Right lung (tissue), 5 donors: ENCODE measurements around the gene GRIA1. TPM values are rescaled to one million over a fixed set of nuclear protein-coding genes. Genes with fewer than 3 reads are reported as not detected.
"Not testable (repeated sequence)": the region's sequence is repeated elsewhere in the genome, so short reads cannot be mapped to it uniquely, and the experiment has no call there.

Experiments
- DNase-seq, 2 donors: peaks; one replicate each; pipeline ENCODE4 v3.0.0-alpha.2; 2013
- polyA plus RNA-seq, 5 donors: library from polyadenylated mRNA; unstranded; fragments of 120-200 nt; gene quantifications; one replicate each; pipeline versions ENCODE4 v1.2.1 to v1.2.3, GENCODE V29; 2013; ENCODE audit warnings: inconsistent platforms in 1 of 5, low replicate concordance in 1 of 5; ENCODE audit not compliant: insufficient read length in 5 of 5, insufficient read depth in 1 of 5

The GRIA1 gene
- polyA plus RNA-seq, 5 donors = 9.5 to 18.0 (median 13.1) TPM

DNA sequence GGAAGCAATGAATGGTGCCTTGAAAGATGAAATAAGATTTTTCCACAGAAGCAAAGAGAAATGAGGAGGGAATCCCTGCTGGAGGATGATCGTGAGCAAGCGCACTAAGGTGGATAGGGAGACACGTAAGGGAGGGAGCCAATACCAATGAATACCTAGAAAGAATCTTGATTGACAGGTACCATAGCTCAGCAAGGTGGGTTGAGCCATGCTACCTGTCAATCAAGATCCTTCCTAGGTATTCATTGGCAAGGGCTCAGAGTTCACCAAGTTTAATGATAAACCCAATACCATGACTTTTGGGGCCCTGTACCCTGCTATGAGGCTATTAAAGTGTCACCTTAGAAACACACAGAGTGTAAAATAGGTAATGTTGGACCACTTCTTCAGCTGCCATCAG, 226.8 kb downstream of the GRIA1 start:
- DNase-seq = no peak

DNA sequence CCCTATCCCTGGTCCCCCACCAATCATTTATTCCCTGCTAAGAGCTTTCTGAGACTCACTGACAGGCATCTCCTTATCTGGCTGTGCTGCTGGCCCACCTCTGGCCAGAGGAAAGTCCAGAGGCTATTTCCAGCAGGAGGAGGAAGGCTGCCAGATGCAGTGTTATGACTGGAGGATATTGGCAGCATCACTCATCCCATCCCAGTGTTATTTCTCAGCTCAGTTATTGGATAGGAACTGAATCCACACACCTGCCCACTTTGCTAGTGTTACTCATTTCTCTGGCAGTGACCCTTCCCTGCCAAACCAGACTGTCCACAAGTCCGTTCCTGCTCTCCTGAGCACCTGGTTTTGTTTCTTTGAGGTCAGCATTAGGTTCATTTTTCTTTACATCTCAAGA, 228.2 kb downstream of the GRIA1 start:
- DNase-seq = no peak

DNA sequence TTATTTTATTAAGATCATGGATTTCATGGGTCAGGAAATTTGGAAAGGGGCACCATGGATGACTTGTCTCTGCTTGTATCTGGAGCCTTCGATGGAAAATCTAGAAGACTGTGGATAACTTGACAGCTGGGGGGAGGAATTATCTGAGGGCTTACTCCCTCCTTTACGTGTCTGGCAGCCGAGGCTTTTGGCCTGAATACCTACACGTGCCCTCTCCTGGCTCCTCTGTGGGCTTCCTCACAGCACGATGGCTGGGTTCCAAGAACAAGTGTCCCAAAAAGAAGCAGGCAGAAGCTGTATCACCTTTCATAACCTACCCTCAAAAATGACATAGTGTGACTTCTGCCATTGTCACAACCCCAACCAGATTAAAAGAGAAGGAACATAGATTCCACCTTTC, 228.9 kb downstream of the GRIA1 start:
- DNase-seq = no peak

DNA sequence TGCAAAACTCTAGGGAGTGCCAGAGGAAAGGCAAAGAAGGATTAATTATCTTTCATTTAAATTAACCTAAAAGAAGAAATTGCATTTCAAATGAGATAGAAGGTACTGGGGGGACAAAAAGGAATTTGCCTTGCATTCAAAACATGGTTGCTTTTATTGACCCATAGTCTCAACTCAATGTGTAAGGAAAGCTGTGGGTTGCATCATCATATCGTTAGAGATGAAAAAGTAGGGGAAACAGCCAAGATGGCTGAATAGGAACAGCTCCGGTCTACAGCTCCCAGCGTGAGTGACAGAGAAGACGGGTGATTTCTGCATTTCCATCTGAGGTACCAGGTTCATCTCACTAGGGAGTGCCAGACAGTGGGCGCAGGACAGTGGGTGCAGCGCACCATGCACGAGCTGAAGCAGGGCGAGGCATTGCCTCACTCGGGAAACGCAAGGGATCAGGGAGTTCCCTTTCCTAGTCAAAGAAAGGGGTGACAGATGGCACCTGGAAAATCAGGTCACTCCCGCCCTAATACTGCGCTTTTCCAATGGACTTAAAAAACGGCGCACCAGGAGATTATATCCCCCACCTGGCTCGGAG, 232.6 kb downstream of the GRIA1 start:
- not testable (repeated sequence) for DNase-seq

DNA sequence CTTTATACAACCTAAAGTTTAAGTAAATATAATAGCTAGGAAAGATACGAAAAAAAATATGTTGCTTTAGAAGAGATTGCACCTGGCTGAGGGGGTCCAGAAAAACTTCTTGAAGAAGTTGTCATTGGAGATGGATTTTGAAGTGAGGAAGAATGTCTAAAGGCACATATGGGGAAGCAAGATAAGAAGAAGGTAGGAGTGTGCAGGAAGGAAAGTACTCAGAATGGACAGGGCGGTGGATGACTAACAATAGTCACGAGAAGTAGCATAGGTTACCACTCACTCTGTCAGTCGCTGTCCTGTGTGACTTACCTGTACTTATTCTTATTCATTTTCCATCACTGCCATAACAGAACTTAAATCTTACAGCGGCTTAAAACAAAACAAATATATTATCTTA, 251.6 kb downstream of the GRIA1 start:
- DNase-seq = no peak

DNA sequence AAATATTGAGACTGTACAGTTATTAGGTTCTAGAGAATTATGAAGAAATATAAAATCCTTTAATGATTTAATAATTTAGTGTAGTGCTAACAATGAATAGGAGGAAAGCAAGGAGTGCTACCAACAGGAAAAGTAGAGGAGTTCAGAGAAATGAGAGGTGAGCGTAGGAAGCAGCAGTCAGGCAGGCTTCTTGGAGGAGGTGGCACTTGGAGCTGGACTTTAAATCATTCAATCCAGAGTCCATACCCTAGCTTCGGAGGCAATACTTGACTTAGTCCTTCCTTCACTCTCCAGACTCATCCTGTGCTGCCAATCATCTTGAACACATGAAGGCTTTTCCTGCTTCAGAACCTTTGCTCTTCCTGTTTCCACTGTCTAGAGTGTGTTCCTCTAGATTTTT, 254.3 kb downstream of the GRIA1 start:
- no peak for DNase-seq

DNA sequence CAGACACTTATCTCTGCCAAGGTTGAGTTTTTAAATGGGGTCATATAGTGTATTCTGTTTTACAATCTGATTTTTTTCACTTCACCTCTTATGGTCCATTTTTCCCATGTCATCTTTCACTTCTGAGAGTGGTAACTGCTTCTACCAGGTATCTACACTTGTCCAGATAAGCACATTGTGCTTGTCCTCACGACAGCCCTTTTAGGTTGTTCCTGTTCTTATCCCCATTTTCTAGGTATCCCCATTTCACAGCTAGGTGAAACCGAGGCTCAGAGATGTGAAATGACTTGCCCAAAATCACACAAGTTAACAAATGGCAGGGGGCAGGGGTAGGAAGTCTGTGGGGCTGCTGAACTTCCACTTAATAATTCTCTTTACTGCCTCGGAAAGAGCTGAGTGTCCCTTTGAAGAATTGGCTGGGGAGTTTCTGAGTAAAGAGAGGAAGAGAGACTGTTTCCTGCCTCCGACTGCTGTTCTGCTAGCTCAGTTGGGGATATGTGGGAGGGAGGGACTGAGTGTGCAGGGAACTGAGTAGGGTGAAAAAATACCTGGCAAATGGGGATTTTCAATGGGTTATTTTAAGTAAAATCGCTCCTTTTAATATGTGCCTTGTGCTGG, 255.4 kb downstream of the GRIA1 start:
- DNase-seq = no peak

DNA sequence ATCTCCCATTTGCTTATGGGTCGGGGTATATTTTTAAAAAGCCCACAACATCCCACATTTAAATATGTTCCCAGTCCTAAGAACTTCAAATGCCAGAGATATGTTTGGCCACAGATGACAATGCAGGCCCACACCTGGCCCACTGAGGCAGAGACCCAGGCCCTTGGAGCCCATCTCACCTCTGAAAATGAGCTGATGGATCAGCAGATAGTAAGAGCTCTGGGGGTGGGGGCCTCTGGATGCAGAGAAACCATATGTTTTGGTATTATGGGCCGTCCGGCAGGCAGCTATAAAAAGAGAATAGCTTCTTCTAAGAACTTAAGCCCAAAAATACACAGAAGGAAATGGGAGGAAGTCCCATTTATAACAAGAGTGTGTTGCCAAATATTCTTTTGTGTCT, 256.0 kb downstream of the GRIA1 start:
- no peak for DNase-seq

DNA sequence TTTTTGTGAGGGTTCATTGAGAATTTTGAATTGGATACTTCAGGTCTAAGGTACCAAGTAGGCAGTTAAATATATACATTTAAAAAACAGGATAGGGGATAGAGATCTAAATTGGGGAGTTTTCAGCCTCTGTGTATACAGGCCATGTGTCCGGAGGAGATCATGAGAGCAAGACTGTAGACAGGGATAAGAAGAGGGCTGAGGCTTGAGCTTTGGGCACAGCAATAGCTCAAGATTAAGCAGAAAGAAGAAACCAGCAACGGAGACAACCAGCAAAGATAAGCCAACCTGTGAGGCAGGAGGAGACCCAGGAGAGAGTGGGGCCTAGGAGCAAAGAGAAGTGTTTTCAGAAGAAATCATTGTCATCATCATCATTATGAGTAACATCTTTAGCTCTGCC, 258.4 kb downstream of the GRIA1 start:
- DNase-seq = no peak

DNA sequence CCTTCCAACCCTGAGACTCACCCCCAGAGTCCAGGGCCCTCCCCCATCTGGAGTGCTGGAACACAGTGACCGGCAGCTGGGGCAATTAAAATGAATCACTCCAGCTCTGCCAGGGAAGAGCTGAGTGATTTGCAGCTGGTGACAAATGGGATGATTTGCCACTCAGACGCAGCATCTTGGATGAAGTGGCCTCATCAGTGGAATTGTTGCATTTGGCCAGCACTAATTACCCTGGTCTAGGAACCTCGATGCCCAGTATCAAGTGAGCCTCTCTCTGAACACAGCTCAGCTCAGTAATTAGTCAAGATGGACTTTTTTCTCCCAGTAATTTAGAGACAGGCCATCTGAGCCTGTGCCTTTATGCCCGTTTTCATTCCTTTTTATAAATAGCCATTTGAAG, 259.5 kb downstream of the GRIA1 start:
- no peak for DNase-seq

DNA sequence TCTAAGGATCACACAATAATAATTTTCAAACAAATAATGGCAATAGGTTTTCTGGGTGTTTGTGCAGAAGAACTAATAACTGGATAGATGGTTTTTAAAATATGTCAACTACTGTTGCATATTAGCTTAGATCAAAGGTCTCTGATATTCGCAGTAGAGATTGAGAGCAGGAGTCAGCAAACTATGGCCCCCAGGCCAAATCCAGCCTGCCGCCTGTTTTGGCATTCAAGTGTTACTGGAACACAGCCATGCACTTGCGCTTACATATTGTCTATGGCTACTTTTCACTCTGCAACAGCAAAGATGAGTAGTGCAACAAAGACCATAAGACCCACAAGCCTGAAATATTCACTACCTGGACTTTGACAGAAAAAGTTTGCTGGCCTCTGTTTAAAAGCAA, 260.8 kb downstream of the GRIA1 start:
- no peak for DNase-seq

DNA sequence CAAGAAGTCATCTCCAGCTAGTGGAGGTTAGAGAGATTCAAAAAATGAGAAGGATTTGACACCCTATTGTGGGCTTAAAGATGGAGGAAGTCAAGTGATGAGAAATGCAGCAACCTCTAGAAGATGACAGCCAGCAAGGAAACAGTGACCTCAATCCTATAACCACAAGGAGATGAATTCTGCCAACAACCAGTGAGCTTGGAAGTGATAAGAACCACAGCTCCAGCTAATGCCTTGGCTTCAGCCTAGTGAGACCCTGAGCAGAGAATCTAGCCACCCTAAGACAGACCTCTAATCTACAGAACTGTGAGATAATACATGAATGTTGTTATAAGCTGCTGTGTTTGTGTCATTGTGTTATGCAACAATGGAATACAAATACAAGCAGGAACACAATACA, 262.4 kb downstream of the GRIA1 start:
- DNase-seq = no peak

DNA sequence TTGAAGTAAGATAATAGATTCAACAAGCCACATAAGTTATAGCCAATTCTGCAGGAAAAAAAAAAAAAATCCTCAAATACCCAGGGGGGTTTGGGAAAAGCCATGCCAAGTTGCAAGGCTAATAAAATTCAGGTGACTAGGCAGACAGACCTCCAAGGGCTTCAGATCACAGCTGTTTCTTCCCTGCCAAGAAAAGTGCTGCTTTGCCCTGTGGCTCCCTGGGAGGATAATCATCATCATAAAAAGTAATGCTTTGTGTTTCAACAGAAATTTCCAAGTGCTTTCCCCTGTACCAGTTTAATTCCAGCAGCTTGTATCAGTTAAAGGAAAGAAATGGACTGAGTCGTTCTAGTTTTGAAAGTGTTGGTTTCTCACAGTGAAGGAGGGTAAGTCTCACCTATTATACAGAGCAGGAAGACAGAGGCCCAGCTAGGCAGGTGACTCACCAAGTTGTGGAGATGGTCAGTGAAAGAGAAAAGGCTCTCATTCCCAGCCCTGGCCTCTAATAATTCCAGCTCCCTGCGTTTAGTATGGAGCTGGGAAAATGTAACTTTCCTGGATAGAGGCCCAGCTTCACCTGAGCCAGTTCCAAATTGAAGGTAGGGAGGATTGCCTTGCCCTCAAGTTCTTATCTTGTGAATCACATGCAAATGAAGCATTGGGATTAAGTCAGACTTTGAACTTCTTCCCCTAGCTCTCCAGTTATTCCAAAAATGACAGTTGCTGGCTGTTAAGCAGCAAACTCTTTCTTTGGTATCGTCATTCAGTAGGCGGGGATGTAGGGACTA, 263.4 kb downstream of the GRIA1 start:
- no peak for DNase-seq

DNA sequence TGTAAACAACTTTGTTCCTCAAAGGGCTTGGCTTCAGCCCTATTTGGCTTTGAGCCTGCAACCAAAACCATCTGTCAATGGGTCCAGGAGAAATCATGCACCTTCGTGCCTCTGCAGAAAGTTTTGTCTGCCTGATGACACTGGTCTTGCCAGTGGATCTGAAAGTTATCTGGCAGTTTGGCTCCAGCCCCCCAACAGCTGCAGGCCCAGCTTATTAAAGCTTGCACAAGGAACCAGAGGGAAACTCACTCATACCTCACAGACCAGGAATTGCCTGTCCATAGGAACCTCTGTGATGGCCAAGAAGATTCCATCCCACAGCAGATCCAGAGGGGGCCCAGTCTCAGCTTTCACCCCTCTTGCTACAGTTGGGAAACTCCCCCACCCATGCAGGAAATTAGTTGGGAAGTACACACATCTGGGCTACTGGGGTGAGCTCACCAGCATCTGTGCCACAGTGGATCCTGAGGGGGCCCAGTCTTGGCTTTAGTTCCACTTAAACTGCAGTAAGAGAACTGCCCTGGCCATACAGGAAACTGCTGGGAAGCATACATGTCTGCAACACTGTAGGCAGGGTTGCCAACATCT, 265.5 kb downstream of the GRIA1 start:
- no peak for DNase-seq

DNA sequence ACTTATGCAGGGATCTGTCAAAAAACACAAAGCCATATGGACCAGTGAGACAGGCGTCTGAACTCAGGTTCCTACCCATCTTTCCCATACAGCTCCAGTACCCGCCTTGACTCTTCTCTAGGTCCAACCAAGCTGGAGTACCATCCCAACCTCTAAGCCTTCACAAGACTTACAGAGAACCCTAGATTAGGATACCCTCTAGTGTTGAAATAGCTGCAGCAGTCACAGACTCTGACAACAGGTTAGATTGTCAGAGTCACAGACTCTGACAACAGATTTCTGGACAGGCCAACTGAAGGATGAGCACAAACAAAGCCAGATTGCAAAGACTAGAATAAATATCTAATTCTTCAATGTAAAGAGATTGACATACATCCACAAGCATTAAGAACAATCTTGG, 266.1 kb downstream of the GRIA1 start:
- no peak for DNase-seq

DNA sequence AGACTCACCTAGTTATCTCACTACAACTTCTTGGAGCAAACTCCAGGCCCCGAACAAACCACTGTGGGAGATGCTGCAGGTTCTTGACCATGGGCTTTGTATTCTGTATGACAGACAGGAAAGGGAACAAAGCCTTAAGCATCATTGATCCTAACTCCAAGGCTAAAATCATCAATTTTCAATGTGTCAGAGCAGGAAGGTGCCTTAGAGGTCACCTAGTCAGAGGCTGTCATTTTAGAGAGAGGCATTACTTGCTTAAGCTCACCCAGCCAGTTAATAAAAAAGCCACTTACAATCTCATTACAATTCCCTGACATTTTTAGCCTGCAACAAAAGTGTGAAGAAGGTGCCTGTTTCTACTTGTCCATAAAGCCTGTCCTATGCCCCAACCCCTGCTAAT, 275.5 kb downstream of the GRIA1 start:
- DNase-seq = no peak

DNA sequence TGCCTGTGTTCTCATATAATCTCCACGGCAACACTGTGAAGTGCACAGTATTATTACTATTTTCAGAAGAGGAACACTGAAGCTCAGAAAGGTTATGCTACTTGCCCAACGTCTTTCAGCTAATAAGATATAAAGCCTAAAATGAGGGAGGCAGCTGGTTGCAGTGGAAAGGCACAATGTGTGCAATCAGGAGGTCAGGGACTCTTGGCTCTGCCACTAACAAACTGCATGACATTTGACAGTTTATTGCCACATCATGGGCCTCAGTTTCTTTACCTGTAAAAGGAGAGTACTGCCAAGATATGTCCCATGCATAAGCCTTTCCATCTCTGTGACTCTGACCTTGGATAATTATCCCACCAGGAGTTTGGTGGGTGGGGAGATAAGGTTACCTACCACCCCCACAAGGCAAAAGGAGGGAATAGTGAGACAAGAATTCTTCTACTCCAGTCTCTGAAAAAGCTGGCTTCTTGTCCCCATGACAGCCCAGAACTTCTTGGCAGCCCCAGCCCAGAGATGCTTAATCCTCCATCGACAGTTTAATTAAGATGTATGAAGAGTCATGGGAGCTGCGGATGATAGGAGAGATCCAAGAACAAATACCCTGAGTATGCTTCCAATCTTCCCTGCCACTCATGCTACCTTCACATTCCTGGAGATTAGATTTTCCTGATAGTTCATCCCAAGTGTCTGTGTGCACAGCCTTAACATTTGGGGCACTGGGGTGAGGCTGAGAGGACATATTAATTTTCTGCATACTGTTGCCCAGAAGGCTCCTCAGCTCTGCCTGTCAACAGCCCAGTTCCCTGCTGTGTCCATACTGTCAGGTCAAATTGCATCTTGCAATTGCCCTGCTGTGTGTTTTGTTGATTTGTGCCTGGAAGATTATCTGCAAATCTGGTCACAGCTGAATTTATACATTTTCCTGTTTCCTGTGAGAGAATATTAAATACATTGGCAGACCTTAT, 277.0 kb downstream of the GRIA1 start:
- no peak for DNase-seq

DNA sequence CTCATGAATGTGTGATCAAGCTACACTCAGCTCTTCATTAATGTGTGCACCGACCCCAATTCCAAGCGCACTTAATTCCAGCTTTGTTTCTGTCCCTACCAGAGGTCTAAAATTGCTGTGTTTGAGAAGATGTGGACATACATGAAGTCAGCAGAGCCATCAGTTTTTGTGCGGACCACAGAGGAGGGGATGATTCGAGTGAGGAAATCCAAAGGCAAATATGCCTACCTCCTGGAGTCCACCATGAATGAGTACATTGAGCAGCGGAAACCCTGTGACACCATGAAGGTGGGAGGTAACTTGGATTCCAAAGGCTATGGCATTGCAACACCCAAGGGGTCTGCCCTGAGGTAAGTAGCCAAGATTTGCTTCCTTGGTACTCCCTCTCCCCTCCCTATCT, 279.6 kb downstream of the GRIA1 start:
- DNase-seq = no peak

DNA sequence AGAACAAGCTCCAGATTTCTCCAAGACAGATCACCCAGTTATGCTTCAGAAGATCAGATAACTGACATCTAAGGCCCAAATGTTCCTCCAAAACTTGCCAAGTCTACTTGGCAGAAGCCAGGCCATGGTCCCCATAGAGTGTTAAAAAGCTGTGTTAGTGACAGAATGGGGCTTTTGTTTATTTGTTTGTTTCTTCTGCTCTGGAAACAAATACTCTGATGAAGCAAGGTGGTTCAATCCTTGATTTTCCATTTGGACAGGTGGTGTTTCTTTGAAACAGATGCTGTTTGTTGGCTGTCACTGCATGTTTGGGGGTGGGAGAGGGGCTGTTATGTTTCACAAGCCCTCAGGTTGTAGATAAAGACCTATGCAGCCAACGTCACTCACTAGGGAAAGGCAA, 284.2 kb downstream of the GRIA1 start:
- DNase-seq = no peak

DNA sequence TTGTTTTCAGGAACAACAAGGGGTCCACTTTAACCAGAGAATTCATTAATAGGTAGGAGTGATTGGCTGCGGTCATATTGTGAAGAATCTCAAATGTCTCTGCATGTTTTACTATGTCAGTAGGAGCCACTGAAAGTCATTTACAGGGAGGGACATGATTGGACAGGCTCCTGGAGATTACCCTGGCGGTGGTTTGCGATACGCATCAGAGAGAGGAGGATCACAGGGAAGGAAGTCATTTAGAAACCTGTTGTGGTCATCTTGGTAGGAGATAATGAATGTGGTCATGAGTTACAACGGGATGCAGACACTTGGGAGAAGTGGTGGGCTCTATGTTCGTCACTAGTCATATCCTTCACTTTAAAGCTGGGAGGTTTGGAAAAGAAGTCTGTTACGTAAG, 285.5 kb downstream of the GRIA1 start:
- DNase-seq = no peak

DNA sequence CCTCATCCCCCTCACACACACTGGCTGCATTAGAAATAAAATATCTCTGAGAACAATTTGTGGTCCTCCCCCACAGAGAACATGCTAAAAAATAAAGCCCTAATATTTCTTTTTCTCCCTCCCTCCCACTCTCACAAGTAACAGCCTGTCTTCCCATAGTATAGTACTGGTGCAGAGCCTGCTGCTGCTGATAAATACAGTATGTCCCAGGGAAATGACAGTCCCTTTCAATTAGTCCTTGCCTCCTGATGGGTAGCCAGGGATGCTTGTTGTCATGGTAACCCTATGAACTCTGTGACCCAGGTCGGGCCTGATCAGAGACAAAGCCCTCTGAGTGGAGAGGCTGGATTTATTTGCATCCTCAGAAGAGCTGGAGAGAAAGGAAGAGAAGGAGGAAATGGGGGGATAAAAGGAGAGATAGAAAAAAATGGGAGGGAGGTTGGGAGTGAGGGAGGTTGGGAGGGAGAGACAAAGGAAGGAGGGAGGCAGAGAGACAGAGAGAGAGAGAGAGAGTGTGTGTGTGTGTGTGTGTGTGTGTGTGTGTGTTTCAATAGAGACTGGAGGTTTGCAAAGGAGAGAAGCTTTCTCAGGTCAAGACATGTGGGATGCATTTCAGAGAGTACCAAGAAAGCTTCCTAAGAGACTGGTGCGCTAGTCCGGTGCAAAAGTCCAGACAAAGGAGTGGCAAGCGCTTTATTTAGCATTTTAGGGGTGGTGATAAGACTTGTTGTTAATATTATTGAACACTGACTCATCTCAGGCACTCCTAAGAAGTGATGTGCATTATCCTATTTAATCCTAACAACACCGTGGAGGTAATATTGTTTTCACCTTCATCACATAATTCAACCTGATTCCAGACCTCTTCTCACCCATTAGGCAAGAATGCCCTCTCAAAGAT, 287.5 kb downstream of the GRIA1 start:
- no peak for DNase-seq
